Measurements from ENCODE around the gene NAT9. TPM values are rescaled to one million over a fixed set of nuclear protein-coding genes. Genes with fewer than 3 reads are reported as not detected.

Gene NAT9
- total RNA-seq, 1 donor from 2014 or later, result 31.3 TPM

DNA sequence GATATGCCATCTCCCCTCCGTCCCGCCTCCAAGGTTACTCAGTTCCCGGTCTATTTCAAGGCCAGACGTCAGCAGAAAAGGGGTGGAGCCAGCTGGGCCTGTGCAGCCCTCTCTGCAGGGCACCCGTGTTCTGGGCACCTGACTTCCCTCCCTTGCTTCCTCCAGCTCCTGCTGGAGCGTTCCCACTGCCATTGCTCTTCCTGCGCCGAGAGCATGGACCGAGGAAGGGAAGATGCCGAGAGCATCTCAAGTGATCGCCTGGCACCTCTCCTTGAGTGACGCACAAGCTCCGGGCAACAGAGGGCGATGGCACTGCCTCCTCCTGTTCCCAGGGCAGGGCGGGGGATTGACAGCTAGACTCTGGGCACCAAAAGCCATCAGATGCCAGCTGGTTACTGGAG, 29.4 kb upstream of the NAT9 start:
- DNase-seq (ENCODE audit: low read depth, low spot score), result no peak

- no peak for DNase-seq (ENCODE audit: low read depth, low spot score)
Observed at GRCh38 chr17:74804683-74805082, 28.5 kb upstream of the NAT9 start.

- no peak for DNase-seq (ENCODE audit: low read depth, low spot score)
Observed at GRCh38 chr17:74803971-74804370, 27.8 kb upstream of the NAT9 start.

GRCh38 chr17:74803388-74803930, 27.3 kb upstream of the NAT9 start:
- no peak for DNase-seq (ENCODE audit: low read depth, low spot score)

DNA sequence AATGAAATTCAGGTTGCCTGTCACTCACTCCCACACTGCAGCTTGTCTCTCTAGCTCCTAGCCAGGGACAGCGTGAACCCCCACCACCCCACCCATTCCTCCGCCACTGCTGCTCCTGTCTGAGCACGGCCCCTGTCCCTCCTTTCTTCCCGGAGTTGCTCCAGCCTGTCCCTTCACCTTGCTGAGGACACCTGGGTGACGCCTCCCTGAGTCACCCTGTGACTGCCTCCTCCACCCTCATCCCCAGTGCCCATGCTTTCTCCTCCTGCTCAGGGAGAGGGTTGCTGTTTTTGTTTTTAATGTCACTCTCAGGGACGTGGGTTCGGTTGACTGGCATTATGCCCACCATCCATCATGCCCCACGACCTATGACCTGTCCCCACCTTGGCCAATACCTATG, 25.8 kb upstream of the NAT9 start:
- DNase-seq (ENCODE audit: low read depth, low spot score), result no peak

GRCh38 chr17:74800531-74800930, 24.4 kb upstream of the NAT9 start:
- no peak for DNase-seq (ENCODE audit: low read depth, low spot score)

GRCh38 chr17:74799097-74799496, 23.0 kb upstream of the NAT9 start:
- no peak for DNase-seq (ENCODE audit: low read depth, low spot score)

GRCh38 chr17:74798239-74798707, 22.1 kb upstream of the NAT9 start:
- DNase-seq (ENCODE audit: low read depth, low spot score), result peak; percentile 24

GRCh38 chr17:74797824-74798223, 21.7 kb upstream of the NAT9 start:
- no peak for DNase-seq (ENCODE audit: low read depth, low spot score)

DNA sequence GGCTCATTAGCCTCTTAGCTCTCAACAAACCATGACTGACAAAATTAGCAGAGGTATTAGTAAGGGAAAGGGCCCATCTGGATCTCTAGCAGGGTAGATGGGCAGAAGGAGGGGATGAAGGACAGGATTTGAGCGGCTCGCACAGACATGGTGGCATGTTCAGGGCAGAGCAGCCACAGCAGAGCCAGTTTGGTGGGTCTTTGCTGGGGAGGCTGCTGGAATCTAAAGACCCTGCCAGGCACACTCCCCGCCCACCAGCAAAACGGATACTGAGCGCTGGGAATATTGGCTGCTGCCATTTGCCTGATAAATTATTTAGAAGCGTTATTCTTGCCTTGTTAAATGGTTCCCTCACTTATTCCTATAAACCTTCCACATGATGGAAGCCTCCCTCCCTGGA, 20.7 kb upstream of the NAT9 start:
- no peak for DNase-seq (ENCODE audit: low read depth, low spot score)

DNA sequence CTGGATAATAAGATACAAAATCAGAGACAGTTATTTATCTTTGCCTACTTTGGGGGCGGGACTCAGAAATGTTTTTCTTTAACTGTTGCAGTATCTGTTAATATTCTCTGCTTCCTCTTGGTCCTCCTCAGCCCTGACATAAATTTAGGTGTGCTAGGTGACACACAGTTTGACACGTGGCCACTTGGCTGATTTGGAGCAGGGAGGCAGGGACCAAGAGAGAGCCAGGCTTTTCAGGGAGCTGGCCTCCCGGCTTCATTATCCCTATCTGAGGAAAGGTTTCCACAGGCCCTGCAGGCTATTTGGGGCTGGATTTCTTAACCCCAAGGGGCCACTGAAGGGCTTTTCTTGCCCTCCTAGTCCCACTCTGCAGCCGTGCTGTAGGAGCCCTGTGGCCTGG, 20.1 kb upstream of the NAT9 start:
- DNase-seq (ENCODE audit: low read depth, low spot score), result no peak

- DNase-seq (ENCODE audit: low read depth, low spot score), result no peak
Observed at GRCh38 chr17:74795327-74796020, 19.3 kb upstream of the NAT9 start.

DNA sequence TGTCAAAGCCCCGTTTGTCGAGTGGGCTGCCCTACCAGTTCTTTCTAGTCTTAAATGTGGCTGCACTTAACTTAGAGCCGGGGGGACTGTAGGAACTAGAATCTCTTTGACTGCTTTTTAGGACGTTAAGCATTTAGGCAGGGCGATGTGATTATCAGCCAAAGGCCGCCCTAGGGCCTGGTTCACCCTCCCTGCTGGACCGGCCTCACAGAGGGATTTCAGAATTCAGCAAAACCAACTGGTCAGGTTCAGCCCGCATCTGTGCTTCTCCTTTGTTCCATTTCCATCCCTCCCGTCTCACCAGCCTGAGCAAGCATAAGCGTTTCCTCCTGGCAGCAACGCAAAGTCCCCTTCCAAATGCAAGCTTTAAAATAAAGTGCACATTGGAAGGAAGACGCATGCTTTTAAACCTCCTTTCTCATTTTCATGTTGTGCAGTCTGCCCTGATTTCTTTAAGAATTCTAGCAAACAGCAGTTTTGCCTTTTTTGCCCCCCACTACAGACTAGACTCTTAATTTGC, 16.5 kb upstream of the NAT9 start:
- no peak for DNase-seq (ENCODE audit: low read depth, low spot score)

GRCh38 chr17:74790161-74791058, 14.3 kb upstream of the NAT9 start:
- DNase-seq (ENCODE audit: low read depth, low spot score), result no peak

DNA sequence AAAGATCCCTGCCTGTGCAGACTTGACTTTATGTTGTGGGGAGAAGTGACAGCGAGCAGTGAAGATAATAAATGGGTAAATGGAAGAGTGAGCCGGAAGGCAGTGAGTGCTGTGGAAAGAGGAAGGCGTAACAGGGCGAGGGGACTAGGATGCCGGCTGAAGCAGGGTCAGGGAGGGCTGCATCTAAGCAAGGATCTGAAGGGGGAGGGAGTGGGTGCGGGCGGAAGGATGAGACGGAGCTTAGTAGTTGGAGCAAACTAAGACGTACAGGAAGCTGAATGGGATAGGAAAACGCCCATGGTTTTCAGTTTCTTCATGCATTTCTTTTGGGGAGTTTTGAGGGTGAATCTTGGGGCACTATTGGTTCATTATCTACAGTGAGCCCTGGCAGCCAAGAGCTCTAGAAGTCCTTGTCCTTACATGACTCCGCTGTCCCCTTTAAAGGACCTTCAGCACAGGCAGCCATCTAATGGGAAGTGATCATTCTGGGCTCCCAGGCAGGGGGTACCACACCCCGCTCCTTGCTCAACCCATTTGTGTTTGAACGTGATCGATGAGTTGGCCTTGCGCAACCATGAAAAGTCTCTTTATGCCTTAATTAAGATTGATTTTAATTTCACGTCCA, 10.4 kb upstream of the NAT9 start:
- no peak for DNase-seq (ENCODE audit: low read depth, low spot score)

- DNase-seq (ENCODE audit: low read depth, low spot score), result no peak
Observed at GRCh38 chr17:74785981-74786360, 9.8 kb upstream of the NAT9 start.

DNA sequence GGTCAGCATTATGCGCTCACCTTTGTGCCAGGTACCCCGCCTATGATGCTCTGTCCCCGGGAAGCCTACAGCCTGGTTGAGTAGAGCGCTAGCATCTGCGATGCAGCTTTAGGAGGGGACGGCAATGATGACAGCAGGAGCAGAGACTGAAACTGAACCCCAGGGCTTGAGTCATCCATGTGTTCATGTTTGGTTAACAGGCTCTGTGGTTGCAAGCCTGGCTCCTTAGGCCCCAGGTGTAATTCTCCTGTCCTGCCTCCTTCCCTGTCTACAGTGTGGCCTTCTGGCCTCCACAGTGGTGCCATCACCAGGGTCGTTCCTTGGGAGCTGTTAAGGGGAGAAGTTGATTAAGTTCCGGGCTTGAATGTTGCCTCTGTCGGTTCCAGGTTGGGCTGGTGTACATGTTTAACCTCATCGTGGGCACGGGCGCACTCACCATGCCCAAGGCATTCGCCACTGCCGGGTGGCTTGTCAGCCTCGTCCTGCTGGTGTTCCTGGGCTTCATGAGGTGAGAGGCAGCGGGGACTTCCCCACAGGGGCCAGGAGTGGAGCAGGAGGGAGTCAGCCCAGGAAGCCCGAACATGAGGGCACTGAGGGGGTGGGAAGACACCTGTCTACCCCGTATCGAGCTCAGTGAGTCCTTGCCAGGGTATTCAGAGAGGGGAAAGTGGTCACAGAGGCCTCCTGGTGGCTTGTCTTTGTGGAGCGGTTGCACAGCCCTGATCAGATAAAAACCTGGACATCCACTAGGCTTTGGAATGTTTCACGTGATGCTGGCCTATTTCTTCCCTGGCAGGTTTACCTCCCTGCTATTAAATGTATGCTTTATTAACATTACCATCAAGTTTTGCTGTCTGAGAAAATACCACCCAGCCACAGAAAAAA, 9.2 kb upstream of the NAT9 start:
- no peak for DNase-seq (ENCODE audit: low read depth, low spot score)

GRCh38 chr17:74784125-74784810, 8.1 kb upstream of the NAT9 start:
- no peak for DNase-seq (ENCODE audit: low read depth, low spot score)

DNA sequence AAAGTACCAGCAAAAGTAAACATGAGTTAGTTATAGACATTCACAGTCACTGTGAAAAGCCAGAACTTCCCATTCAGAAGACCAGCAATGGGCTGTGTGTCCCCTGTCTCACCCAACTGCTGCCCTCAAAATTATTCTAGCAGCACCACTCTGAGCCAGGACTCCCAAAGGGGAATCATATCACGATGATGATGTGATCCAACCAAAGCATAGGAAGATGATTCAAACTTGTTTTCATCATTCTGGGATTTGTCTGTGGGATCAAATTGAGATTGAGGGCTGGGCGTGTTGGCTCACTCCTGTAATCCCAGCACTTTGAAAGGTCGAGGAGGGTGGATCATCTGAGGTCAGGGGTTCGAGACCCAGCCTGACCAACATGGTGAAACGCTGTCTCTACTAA, 6.4 kb upstream of the NAT9 start:
- no peak for DNase-seq (ENCODE audit: low read depth, low spot score)
